ENCODE results near the gene ROBO3.

Gene ROBO3

GRCh38 chr11:124838805-124839127, 26.5 kb upstream of the ROBO3 start:
- H3K27me3 Mint-ChIP-seq = peaks cover 78% of the 10 kb centered on the region
- no peaks in the 10 kb centered on the region for H3K9me3 Mint-ChIP-seq
- no peak overlapping the region for H3K4me3 Mint-ChIP-seq
- intact Hi-C loops (cut with micrococcal nuclease) = loop anchor here (5.0 kb wide), 2 partner anchors 421 to 436 kb away; no protein-coding TSS in a partner anchor
- no peak overlapping the region for H3K27ac Mint-ChIP-seq
- peaks cover 10% of the 10 kb centered on the region for H3K4me1 Mint-ChIP-seq (ENCODE audit: low read depth)
- H3K36me3 Mint-ChIP-seq (ENCODE audit: low read depth) = no peaks in the 10 kb centered on the region

DNA sequence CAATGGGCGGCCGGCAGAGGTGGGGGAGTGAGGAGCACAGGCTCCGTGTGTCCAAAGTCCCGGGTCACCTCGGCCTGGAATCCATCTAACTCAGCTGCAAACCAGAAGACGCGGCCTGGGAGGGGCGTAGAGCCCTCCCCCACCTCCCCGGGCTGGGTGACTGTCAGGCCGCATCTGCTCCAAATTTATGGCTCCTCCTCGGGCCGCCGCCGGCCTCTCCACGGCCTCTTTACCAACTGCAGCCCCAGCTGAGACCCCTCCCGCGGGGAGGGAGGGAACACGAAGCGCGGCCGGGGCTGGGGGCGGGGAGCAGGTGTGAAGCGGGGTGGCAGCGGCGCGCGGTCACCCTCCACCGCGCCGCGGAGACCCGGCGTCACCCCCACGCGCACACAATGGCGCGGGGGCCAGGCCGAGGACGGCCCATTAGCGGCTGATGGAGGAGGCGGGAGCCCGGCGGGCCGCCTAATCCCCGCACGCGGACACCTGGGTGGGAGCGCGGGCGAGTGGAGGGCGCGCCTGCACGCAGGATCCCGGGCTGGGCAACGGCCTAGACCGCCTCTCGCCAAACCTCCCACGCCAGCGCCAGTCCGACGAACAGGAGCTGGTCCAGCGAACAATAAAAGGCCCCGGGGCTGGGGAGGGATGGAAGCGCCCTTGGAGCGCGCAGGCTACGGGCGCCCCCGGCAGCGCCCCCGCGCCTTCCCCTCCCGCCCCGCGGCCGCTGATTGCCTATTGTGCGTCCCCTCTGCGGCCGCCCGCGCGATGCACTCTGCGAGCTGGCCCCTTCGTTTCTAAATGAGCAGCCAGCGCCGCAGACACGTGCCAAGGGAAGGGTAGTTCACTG, 25.9 kb upstream of the ROBO3 start:
- intact Hi-C loops (cut with micrococcal nuclease) = loop anchor here (5.0 kb wide), 2 partner anchors 422 to 437 kb away; no protein-coding TSS in a partner anchor
- no peak overlapping the region for H3K4me3 Mint-ChIP-seq
- no peaks in the 10 kb centered on the region for H3K36me3 Mint-ChIP-seq (ENCODE audit: low read depth)
- no peaks in the 10 kb centered on the region for H3K9me3 Mint-ChIP-seq
- H3K27ac Mint-ChIP-seq = no peak overlapping the region
- peaks cover 84% of the 10 kb centered on the region for H3K27me3 Mint-ChIP-seq
- H3K4me1 Mint-ChIP-seq (ENCODE audit: low read depth) = peaks cover 10% of the 10 kb centered on the region

DNA sequence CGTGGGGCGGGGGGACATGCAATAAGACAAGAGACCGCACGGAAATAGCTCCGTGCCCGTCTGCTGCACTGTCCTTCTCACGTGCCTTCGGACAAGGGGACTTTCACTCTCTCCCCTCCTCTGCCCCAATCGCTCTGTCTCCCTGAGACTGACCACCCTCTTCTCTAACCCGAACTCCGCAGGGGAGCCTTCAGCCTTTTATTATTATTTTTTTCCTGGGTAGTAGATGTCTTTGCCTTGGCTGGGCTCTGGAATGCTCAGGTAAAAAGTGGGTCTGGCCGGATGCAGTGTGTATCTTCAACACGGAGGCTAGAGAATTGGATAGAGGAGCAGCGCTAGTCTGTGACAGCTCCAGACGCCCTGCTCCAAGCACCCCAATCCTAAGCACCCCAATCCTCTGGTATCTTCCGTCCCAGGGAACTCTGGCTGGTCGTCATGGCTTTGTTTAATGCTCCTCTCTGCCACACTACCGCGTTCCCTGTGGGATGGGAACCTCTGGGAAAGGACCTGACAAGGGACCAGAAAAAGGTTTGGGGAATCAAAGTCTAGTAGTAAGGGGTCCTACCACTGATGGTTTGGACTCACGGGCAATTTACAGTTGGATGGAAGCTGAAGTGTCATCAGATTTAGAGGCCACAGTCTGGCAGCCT, 25.1 kb upstream of the ROBO3 start:
- H3K36me3 Mint-ChIP-seq (ENCODE audit: low read depth) = no peaks in the 10 kb centered on the region
- no peak overlapping the region for H3K4me3 Mint-ChIP-seq
- no peak overlapping the region for H3K27ac Mint-ChIP-seq
- intact Hi-C loops (cut with micrococcal nuclease) = loop anchor here (5.0 kb wide), 2 partner anchors 423 to 438 kb away; no protein-coding TSS in a partner anchor
- peaks cover 90% of the 10 kb centered on the region for H3K27me3 Mint-ChIP-seq
- H3K4me1 Mint-ChIP-seq (ENCODE audit: low read depth) = peaks cover 10% of the 10 kb centered on the region
- H3K9me3 Mint-ChIP-seq = no peaks in the 10 kb centered on the region

- Mint-ChIP-seq H3K27me3 (peaks cover 93% of the 10 kb centered on the region), H3K4me3 (no peak overlapping the region), H3K9me3 (no peaks in the 10 kb centered on the region), H3K4me1 (ENCODE audit: low read depth) (peaks cover 10% of the 10 kb centered on the region), H3K27ac (no peak overlapping the region), H3K36me3 (ENCODE audit: low read depth) (no peaks in the 10 kb centered on the region)
- intact Hi-C loops (cut with micrococcal nuclease) = no loop called here
Measured at GRCh38 chr11:124840666-124841065, 24.6 kb upstream of the ROBO3 start.

- H3K27ac Mint-ChIP-seq = no peak overlapping the region
- peaks cover 93% of the 10 kb centered on the region for H3K27me3 Mint-ChIP-seq
- no peak overlapping the region for H3K4me3 Mint-ChIP-seq
- H3K36me3 Mint-ChIP-seq (ENCODE audit: low read depth) = no peaks in the 10 kb centered on the region
- peaks cover 9% of the 10 kb centered on the region for H3K4me1 Mint-ChIP-seq (ENCODE audit: low read depth)
- no peaks in the 10 kb centered on the region for H3K9me3 Mint-ChIP-seq
- intact Hi-C loops (cut with micrococcal nuclease) = no loop called here
Measured at GRCh38 chr11:124841201-124841600, 24.0 kb upstream of the ROBO3 start.

- intact Hi-C loops (cut with micrococcal nuclease) = no loop called here
- H3K36me3 Mint-ChIP-seq (ENCODE audit: low read depth) = no peaks in the 10 kb centered on the region
- no peaks in the 10 kb centered on the region for H3K9me3 Mint-ChIP-seq
- no peak overlapping the region for H3K4me3 Mint-ChIP-seq
- no peak overlapping the region for H3K27ac Mint-ChIP-seq
- peaks cover 95% of the 10 kb centered on the region for H3K27me3 Mint-ChIP-seq
- H3K4me1 Mint-ChIP-seq (ENCODE audit: low read depth) = peaks cover 5% of the 10 kb centered on the region
Measured at GRCh38 chr11:124841840-124842239, 23.4 kb upstream of the ROBO3 start.

DNA sequence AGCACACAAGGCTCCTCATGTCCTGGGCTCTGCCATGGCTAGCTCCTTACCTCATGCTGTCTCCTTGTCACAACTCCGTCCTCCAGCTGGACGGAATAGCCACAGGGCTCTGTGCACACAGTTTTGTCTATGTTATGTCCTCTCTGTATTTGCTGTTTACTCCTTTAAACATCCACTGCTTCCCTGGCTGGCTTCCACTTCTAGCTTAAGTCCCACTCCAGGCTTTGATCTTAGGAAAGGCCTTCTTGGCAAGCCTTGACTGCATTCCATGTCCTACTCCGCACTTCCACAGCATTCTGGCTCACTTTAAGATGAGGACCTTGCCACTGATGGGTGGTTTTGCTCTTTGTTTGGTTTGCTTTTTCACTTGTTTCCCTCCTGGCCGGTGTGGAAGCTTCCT, 22.9 kb upstream of the ROBO3 start:
- intact Hi-C loops (cut with micrococcal nuclease) = no loop called here
- Mint-ChIP-seq H3K27ac (no peak overlapping the region), H3K4me3 (no peak overlapping the region), H3K9me3 (no peaks in the 10 kb centered on the region), H3K4me1 (ENCODE audit: low read depth) (peaks cover 5% of the 10 kb centered on the region), H3K27me3 (peaks cover 95% of the 10 kb centered on the region), H3K36me3 (ENCODE audit: low read depth) (no peaks in the 10 kb centered on the region)

GRCh38 chr11:124843616-124843910, 21.7 kb upstream of the ROBO3 start:
- no peaks in the 10 kb centered on the region for H3K9me3 Mint-ChIP-seq
- H3K4me3 Mint-ChIP-seq = no peak overlapping the region
- no peaks in the 10 kb centered on the region for H3K36me3 Mint-ChIP-seq (ENCODE audit: low read depth)
- intact Hi-C loops (cut with micrococcal nuclease) = no loop called here
- no peak overlapping the region for H3K27ac Mint-ChIP-seq
- H3K4me1 Mint-ChIP-seq (ENCODE audit: low read depth) = peaks cover 5% of the 10 kb centered on the region
- H3K27me3 Mint-ChIP-seq = peaks cover 96% of the 10 kb centered on the region

DNA sequence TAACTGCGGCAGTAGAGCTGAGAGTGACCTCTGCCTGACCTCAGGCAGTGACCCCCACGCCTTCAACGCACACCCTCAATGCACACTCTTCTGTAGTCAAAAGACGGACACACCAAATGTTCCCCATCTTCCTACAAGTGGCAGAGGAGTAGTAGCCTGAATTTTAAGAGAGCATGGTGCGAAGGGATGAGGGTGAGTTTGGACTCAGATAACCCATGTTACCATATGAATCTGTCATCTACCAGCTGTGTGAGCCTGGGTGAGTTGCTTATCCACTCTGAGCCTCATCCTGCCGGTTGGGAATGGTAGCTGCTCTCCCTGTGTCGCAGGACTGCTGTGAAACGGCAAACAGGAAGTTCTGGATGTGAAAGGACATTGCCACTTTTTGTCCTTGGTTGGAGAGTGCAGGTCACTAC, 20.6 kb upstream of the ROBO3 start:
- intact Hi-C loops (cut with micrococcal nuclease) = no loop called here
- H3K4me1 Mint-ChIP-seq (ENCODE audit: low read depth) = peaks cover 5% of the 10 kb centered on the region
- H3K4me3 Mint-ChIP-seq = no peak overlapping the region
- no peak overlapping the region for H3K27ac Mint-ChIP-seq
- no peaks in the 10 kb centered on the region for H3K9me3 Mint-ChIP-seq
- peaks cover 98% of the 10 kb centered on the region for H3K27me3 Mint-ChIP-seq
- no peaks in the 10 kb centered on the region for H3K36me3 Mint-ChIP-seq (ENCODE audit: low read depth)

DNA sequence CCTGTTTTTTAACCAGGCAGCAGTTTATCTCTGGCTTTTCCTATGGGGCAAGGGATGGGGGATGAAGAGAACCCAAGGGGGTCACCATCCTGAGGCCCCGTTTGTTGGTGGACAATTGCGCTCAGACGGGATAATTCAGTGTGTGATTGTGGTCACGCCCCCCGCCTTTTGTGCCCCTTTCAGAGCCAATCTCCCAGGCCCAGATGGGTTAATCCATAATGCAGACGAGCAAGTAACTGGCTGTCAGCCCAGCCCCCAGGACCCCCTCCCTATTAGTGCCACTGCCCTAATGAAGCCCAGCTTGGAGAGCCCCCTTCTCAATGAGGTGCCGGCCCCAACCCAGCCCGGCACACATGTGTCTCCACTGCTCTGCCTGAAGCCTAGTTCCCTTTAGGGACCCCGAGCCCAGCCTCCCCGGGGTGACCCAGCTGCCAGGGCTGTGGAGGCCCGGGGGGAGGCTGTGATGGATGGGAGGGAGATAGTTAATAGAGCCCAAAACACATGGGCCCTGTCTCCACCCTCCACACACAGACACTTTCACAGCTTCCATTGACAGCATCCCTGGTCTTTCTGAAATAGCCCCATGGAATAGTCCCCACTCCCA, 19.1 kb upstream of the ROBO3 start:
- Mint-ChIP-seq H3K27me3 (peaks cover 95% of the 10 kb centered on the region), H3K4me3 (no peak overlapping the region), H3K4me1 (ENCODE audit: low read depth) (no peaks in the 10 kb centered on the region), H3K27ac (no peak overlapping the region), H3K9me3 (no peaks in the 10 kb centered on the region), H3K36me3 (ENCODE audit: low read depth) (no peaks in the 10 kb centered on the region)
- intact Hi-C loops (cut with micrococcal nuclease) = no loop called here

DNA sequence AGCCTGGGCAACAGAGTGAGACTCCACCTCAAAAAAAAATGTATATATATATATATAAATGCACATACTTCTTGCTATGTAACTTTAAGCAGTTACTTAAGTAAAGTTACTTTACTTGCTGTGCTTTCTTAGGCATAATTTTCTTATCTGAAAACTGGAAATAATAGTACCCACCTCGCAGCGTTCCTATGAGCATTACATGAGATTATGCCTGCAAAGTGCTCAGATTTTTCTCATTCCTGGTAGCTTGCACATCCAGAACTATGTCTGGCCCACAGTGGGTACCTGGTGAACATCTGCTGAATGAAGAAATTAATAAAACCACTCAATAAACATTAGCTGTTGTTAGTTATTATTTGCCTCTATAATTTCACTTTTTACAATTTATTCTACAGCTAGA, 6.1 kb upstream of the ROBO3 start:
- H3K27me3 Mint-ChIP-seq = peaks cover 40% of the 10 kb centered on the region
- intact Hi-C loops (cut with micrococcal nuclease) = no loop called here
- H3K27ac Mint-ChIP-seq = no peak overlapping the region

GRCh38 chr11:124861670-124862069, 3.6 kb upstream of the ROBO3 start:
- peaks cover 25% of the 10 kb centered on the region for H3K4me1 Mint-ChIP-seq (ENCODE audit: low read depth)
- no peak overlapping the region for H3K4me3 Mint-ChIP-seq
- H3K9me3 Mint-ChIP-seq = no peaks in the 10 kb centered on the region
- intact Hi-C loops (cut with micrococcal nuclease) = no loop called here
- H3K36me3 Mint-ChIP-seq (ENCODE audit: low read depth) = no peaks in the 10 kb centered on the region
- H3K27me3 Mint-ChIP-seq = peaks cover 65% of the 10 kb centered on the region
- H3K27ac Mint-ChIP-seq = no peak overlapping the region

More for the DNA sequence above, 6.1 kb upstream of the ROBO3 start:
- H3K4me3 Mint-ChIP-seq = no peak overlapping the region
- no peaks in the 10 kb centered on the region for H3K9me3 Mint-ChIP-seq
- peaks cover 13% of the 10 kb centered on the region for H3K4me1 Mint-ChIP-seq (ENCODE audit: low read depth)
- no peaks in the 10 kb centered on the region for H3K36me3 Mint-ChIP-seq (ENCODE audit: low read depth)

GRCh38 chr11:124863137-124863825, 2.0 kb upstream of the ROBO3 start:
- Mint-ChIP-seq H3K27ac (no peak overlapping the region), H3K4me3 (no peak overlapping the region), H3K9me3 (no peaks in the 10 kb centered on the region), H3K36me3 (ENCODE audit: low read depth) (no peaks in the 10 kb centered on the region), H3K27me3 (peaks cover 81% of the 10 kb centered on the region), H3K4me1 (ENCODE audit: low read depth) (peaks cover 35% of the 10 kb centered on the region)
- intact Hi-C loops (cut with micrococcal nuclease) = no loop called here

- Mint-ChIP-seq H3K4me3 (no peak overlapping the region), H3K9me3 (no peaks in the 10 kb centered on the region), H3K27ac (no peak overlapping the region), H3K27me3 (peaks cover 86% of the 10 kb centered on the region), H3K4me1 (ENCODE audit: low read depth) (peaks cover 38% of the 10 kb centered on the region), H3K36me3 (ENCODE audit: low read depth) (no peaks in the 10 kb centered on the region)
- intact Hi-C loops (cut with micrococcal nuclease) = no loop called here
Measured at GRCh38 chr11:124863826-124864165, 1.4 kb upstream of the ROBO3 start.

Measured in dendritic cell treated with granulocyte-macrophage colony-stimulating factor and Interleukin-4, amounts not matched to agents 40 ng/mL and 50 ng/mL, for 4 days (primary cell).